ENCODE measurements around the gene LRBA. TPM values are rescaled to one million over a fixed set of nuclear protein-coding genes. Genes with fewer than 3 reads are reported as not detected.
"Not testable (repeated sequence)": the region's sequence is repeated elsewhere in the genome, so short reads cannot be mapped to it uniquely, and the experiment has no call there.

Gene LRBA
- total RNA-seq, 1 donor from 2014 or later, result 39.9 TPM

GRCh38 chr4:150518559-150518958 lies 496.5 kb downstream of the LRBA start:
- TF ChIP-seq CTCF (IDR thresholded peaks at IDR 0.05), result no peak
- Histone ChIP-seq H3K27me3 (no peaks in the 10 kb centered on the region), H3K4me1 (no peaks in the 10 kb centered on the region), H3K9me3 (no peaks in the 10 kb centered on the region), H3K27ac (no peak overlapping the region), H3K36me3 (no peaks in the 10 kb centered on the region), H3K4me3 (no peak overlapping the region)
- intact Hi-C loops (cut with DNase I), result no loop called here
- DNase-seq, result no peak
- ATAC-seq, result no peak

GRCh38 chr4:150515135-150515534 lies 499.9 kb downstream of the LRBA start:
- no peak for TF ChIP-seq CTCF (IDR thresholded peaks at IDR 0.05)

GRCh38 chr4:150514709-150515108 lies 500.4 kb downstream of the LRBA start:
- ATAC-seq (no peak), DNase-seq (no peak)
- Histone ChIP-seq H3K27me3 (no peaks in the 10 kb centered on the region), H3K9me3 (no peaks in the 10 kb centered on the region), H3K4me1 (no peaks in the 10 kb centered on the region), H3K27ac (no peak overlapping the region), H3K36me3 (no peaks in the 10 kb centered on the region), H3K4me3 (no peak overlapping the region)
- no peak for TF ChIP-seq CTCF (IDR thresholded peaks at IDR 0.05)
- intact Hi-C loops (cut with DNase I), result no loop called here

More at GRCh38 chr4:150515135-150515534, 499.9 kb downstream of the LRBA start:
- DNase-seq, result no peak
- ATAC-seq, result no peak
- Histone ChIP-seq H3K4me3 (no peak overlapping the region), H3K9me3 (no peaks in the 10 kb centered on the region), H3K27ac (no peak overlapping the region), H3K36me3 (no peaks in the 10 kb centered on the region), H3K4me1 (no peaks in the 10 kb centered on the region), H3K27me3 (no peaks in the 10 kb centered on the region)
- intact Hi-C loops (cut with DNase I), result no loop called here

GRCh38 chr4:150510176-150510865 lies 504.8 kb downstream of the LRBA start:
- intact Hi-C loops (cut with DNase I), result no loop called here
- no peaks in the 10 kb centered on the region for H3K36me3 ChIP-seq
- H3K27me3 ChIP-seq, result no peaks in the 10 kb centered on the region
- H3K4me3 ChIP-seq, result no peak overlapping the region
- ATAC-seq, result no peak
- no peak for TF ChIP-seq CTCF (IDR thresholded peaks at IDR 0.05)
- H3K9me3 ChIP-seq, result no peaks in the 10 kb centered on the region
- H3K4me1 ChIP-seq, result no peaks in the 10 kb centered on the region
- DNase-seq, result no peak
- H3K27ac ChIP-seq, result peak overlapping the region; percentile 30

- DNase-seq; H3K27me3 ChIP-seq; H3K4me1 ChIP-seq; H3K9me3 ChIP-seq; H3K27ac ChIP-seq; H3K36me3 ChIP-seq; H3K4me3 ChIP-seq; intact Hi-C loops (cut with DNase I); ATAC-seq: not testable (repeated sequence)
These were observed 507.4 kb downstream of the LRBA start for GRCh38 chr4:150507656-150508055.

- H3K9me3 ChIP-seq, result no peaks in the 10 kb centered on the region
- DNase-seq (no peak), ATAC-seq (no peak)
- no peaks in the 10 kb centered on the region for H3K36me3 ChIP-seq
- H3K27me3 ChIP-seq, result no peaks in the 10 kb centered on the region
- intact Hi-C loops (cut with DNase I), result no loop called here
- TF ChIP-seq CTCF (IDR thresholded peaks at IDR 0.05), result no peak
- no peak overlapping the region for H3K27ac ChIP-seq
- H3K4me1 ChIP-seq, result no peaks in the 10 kb centered on the region
- H3K4me3 ChIP-seq, result no peak overlapping the region
These were observed 513.1 kb downstream of the LRBA start for GRCh38 chr4:150501983-150502382.
